Activated CD8-positive, alpha-beta memory T cell treated with anti-CD3 and anti-CD28 coated beads, Interleukin-2, amount 50 U/mL, for 24 hours (primary cell): ENCODE data around the gene NTMT1.

Source experiments
- DNase-seq: peaks from one replicate; pipeline ENCODE4 v3.0.0-alpha.2; 2020; ENCODE audit errors: extremely low read depth

Gene NTMT1

DNA sequence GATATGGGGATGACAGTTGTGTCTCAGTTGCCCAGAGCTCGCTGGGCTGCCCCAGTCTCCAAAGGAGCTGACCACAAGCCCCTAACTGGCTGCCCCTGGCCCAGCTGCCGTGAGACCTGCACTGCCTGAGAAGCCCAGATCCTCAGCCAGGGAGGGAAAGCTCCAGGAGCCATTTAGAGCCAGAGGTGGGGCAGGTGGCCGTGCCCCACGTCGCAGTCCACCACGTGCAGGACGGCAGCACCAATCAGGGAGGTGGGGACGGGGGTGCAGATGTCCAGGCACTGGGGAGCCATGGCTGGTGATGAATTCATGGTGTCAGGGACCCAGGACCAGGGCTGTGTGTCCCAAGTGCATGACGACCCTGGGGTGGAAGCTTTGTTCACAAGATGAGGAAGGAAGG lies 52.9 kb downstream of the NTMT1 start:
- DNase-seq = no peak

DNA sequence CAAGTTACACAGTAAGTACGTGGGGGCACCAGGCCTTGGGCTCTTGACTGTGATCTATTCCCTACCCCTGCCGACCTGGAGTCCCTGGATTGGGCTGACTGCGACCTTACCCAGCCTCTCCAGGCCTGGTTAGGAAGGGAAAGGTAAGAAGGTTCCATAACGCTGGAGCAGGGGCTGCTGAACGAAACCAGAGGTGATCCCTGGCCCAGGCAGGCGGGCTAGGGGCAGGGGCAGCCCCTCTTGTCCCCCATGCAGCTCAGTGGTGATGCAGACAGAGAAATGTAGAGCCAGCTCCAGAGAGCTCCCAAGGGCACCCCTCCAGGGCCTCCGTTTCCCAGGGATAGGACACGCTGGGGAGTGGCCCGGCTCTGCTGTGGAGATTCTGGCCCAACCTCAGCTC lies 53.6 kb downstream of the NTMT1 start:
- DNase-seq = no peak

DNA sequence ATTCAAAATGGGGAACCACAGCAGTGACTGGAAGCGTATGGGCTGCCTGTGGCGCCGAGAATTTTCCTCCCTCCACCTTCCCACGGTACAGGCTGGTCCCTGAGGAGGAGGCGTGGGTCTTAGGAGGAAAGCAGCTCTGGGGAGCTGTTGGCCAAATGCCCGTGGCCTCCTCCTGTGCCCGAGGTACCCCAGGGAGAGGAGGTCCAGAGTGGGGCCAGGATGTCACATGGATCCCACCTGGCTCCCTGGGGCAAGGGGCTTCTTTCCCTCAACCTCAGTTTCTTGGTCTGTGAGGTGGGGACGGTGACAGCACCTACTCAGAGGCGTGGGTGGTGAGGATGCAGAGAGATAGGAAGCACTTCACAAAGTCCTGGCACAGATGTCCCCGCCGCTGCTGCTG lies 56.0 kb downstream of the NTMT1 start:
- DNase-seq = no peak

DNA sequence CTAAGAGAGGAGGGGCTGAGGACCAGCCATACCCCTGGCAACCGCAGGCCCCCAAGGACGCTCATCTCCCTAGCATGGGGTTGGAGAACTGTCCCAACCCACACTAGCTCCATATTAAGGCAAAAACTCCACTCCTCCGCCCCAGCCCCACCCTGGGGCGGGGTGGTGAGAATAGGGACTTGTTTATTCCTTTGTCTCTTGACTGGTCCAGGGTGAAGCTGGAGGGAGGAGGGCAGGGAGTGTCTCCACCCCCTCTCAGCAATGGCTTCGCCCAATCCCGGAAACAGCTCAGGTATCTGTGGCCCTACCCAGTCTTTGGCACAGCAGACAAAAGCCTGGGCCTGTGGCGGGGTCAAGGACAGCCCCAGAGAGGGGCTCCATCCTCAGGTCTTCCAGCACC lies 56.4 kb downstream of the NTMT1 start:
- DNase-seq = no peak

DNA sequence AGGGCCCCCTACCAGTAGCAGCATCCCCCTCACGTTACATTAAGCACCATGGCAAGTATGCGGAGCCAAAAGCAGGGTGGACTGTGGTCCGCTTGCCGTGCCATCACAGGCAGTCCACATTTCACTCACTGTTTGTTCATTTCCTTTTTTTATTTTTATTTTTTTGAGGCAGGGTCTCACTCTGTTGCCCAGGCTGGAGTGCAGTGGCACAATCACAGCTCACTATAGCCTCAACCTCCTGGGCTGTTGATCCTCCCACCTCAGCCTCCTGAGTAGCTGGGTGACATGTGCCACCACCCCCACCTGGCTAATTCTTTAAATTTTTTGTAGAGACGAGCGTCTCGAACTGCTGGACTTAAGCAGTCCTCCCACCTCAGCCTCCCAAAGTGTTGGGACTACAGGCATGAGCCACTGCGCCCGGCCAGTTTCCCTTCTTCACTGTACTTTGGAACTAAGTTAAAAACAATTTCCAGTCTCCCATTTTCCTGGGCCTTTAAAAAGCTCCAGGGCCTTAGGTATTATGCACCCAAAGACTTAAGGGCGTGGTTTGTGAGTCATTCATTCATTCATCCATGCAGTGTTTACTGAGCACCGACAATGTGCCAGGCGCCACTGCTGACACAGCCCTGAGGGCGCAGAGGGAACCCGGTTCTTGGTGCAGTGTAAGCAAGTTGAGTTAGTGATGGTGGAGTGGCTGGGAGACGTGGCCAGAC lies 59.4 kb downstream of the NTMT1 start:
- no peak for DNase-seq
